Activated CD4-positive, CD25-positive, alpha-beta regulatory T cell treated with anti-CD3 and anti-CD28 coated beads, Interleukin-2, amount 50 U/mL, for 24 hours (primary cell): ENCODE results near the gene DKK3.

Source experiments
- ATAC-seq, 2 donors: fragments of 150-1000 bp; cut with Tn5 transposase; one replicate each; pipeline ENCODE4 v1.10.0; 2021; ENCODE audit warnings: mild to moderate bottlenecking in 1 of 2, moderate library complexity in 1 of 2

DKK3 gene

GRCh38 chr11:11966826-11967668 lies 41.4 kb downstream of the DKK3 start:
- peak; percentile 71 to 76 for ATAC-seq

- no peak for ATAC-seq
These were observed 42.1 kb downstream of the DKK3 start for GRCh38 chr11:11966354-11966741.

- ATAC-seq, result no peak
These were observed 42.6 kb downstream of the DKK3 start for GRCh38 chr11:11965656-11966353.

- ATAC-seq, result no peak
These were observed 43.2 kb downstream of the DKK3 start for GRCh38 chr11:11965192-11965591.

DNA sequence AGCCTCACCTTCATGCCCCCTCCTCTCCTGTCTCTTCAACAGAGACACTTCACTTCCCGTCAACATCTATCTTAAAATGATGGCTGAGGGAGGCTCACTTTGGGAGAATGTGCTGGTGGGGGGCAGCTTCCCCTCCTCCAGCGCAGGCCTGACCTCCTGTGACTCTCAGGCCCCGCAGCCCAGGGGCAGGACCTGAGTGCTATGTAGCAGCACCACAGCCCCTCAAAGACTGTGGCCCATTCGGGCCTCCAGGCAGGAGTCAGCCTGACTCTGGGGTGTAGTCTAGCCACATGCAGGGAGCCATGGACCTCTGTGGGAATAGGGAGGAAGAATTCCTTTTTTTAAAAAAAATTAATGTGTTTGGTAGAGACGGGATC lies 43.7 kb downstream of the DKK3 start:
- ATAC-seq, result no peak

GRCh38 chr11:11963842-11964773 lies 44.3 kb downstream of the DKK3 start:
- no peak for ATAC-seq

DNA sequence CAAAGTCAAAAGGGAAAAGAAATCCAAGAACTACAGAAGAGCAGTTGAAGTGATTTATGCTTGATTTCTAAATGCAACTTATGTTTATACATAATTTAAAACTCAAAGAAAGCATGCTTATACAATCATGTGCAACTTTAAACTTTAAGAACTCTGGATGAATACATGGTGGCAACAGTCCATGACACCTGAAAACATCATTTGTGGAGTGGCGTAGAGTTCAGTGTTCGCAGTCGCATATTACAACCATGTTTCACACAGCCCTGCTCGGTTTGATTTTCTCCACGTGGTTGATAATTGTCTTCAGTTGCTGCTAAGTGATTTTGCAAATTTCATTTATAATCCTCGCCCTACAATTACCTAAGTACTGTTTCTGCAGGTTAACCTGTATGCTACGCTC lies 45.4 kb downstream of the DKK3 start:
- ATAC-seq, result no peak

GRCh38 chr11:11961399-11962028 lies 46.9 kb downstream of the DKK3 start:
- ATAC-seq, result no peak

DNA sequence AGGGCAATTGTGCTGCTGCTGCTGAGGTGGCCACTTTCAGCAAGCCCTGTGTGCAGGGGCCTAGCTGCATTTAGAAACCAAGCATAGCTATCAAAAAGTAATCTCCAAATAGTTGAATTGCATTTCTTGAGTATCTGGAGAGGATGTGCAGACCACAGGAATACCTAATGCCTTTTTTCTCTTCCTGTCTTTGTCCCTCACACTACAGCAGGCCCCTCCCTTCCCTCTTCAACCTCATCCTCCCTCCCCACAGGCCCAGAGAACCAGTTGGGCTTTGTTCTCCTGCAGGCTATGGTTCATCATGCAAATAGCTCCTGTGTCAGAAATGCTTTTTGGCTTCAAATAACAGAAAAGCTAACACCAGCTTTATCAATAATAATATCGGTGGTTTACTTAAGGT lies 47.7 kb downstream of the DKK3 start:
- peak in 1 of 2 donors; percentile 30 for ATAC-seq

GRCh38 chr11:11959601-11960000 lies 48.8 kb downstream of the DKK3 start:
- ATAC-seq, result no peak

DNA sequence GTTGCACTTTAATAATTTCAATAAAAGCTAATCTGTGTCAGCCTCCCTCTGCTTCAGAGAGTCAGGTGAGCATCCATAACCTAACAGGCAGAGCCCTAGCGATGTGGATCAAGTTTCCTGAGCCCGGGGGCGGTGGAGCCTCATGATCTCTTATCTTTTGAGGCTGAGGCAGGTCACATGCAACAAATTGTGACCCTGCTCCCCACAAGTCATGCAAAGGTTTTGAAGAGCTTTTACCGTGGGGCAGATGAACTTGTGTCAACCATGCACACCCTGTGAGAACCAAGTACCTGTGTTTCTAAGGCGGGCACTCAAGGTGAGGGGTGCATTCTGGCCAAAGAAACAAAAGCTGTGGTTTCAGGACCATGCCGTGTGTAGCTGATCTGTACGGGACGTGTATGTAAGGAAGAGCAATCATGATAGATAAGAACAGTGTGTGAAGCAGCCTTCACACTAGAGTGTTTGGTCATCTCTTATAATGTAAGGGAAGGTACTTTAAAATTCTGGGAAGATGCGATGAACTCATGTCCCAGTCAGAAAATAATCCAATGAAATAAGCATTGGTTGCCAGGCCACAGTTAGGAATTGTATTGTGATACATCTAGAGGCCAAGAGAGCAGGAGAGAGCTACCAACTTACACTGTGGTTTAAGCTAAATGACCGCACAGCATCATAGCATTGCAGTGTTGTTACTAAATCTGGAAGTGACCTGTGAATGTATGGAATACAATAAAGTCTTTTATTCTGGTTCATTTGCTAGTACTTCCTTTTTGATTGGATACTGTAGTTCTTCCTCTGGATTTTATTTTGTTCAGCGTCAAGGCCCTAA lies 49.8 kb downstream of the DKK3 start:
- no peak for ATAC-seq

- no peak for ATAC-seq
These were observed 52.4 kb downstream of the DKK3 start for GRCh38 chr11:11956006-11956405.

- ATAC-seq, result no peak
These were observed 56.4 kb downstream of the DKK3 start for GRCh38 chr11:11952036-11952435.

DNA sequence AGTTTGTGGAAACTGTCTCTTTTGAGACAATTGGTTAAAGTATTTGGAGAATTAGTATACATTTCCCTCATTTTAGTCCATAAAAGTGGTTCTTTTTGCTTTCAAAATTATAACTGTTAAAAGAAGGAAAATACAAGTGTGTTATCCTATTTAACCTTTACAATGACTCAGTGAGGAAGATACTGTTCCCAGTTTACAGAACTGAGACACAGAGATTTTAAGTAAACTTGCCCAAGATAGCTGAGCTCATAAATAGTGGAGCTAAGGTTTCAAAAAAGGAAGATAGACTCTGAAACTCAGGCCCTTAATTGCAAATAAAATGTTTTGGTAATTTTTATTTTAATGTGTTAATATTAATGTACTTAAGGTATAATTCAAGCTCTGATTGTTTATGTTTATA lies 58.9 kb downstream of the DKK3 start:
- ATAC-seq, result no peak

DNA sequence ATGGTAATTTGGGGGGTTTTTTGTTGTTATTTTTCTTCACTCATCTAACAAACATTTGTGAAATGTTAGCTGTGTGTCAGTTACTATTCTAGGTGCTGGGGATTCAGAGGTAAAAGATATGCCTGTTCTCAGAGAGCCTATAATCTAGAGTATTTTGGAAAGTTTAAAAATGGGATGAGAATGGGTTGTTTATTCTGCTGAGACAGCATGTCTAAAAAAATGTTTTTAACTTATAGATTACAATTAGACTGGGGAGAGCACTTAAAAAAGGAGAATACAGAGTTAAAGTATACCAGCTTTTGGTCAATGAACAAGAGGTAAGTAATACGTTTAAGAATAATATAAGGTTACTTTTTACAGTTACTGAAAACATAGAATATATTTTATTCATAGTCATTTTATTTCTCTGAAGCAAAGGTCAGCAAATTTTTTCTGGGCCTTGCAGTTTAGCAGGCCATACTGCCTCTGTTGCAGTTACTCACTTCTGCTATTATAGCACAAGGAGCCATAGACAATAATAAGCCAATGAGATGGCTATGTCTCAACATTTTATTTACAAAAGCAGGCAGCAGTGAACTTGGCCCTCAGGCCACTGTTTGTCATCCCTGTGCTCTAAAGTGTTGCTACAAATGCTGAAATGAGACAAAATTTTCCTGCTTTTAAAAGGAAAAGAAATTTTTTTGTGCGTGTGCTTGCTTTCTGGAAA lies 60.0 kb downstream of the DKK3 start:
- no peak for ATAC-seq

- no peak for ATAC-seq
These were observed 60.6 kb downstream of the DKK3 start for GRCh38 chr11:11947825-11948224.

DNA sequence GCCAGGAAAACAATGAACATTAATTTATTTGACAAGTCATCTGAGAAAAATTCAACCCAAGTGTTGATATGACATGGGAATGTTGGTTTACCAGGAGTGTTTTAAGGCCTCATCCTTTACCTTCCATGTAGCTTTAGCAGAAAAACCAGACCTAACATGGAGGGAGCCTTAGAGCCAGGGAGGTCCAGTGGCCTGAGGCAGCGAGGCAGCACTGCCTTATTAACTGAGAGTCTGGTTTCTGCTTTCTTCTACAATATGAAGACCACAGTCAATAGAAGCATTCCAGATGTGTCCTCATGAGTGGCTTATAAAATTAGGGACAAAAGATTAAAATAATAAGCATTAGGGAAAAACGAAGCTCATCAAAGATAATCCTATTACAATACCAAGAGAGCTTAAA lies 61.5 kb downstream of the DKK3 start:
- ATAC-seq, result no peak

GRCh38 chr11:11946180-11946579 lies 62.2 kb downstream of the DKK3 start:
- ATAC-seq, result no peak

- ATAC-seq, result no peak
These were observed 64.0 kb downstream of the DKK3 start for GRCh38 chr11:11944444-11944843.

- ATAC-seq, result no peak
These were observed 65.8 kb downstream of the DKK3 start for GRCh38 chr11:11942668-11943067.

GRCh38 chr11:11940551-11940950 lies 67.9 kb downstream of the DKK3 start:
- no peak for ATAC-seq
